RWPE2 (cell line): ENCODE data around the gene FBXL12.
A peak's percentile ranks its signal among the peaks of the same experiment; 100 is the strongest.

Experiments
- ATAC-seq: fragments of 200-7000 bp; cut with Tn5 transposase; 3 replicates; pipeline ENCODE4 v1.9.1; 2021; ENCODE audit warnings: low read depth
- DNase-seq: peaks from one replicate; pipeline ENCODE4 v3.0.0-alpha.2; 2020; ENCODE audit warnings: low spot score
- H3K27ac ChIP-seq: fragments of 450-650 bp; 2 replicates; pipeline ENCODE4 v1.5.1; 2017; ENCODE audit warnings: mild to moderate bottlenecking; ENCODE audit not compliant: poor library complexity, severe bottlenecking
- H3K27me3 ChIP-seq: fragments of 250-450 bp; sonication (Bioruptor Pico); 2 replicates; pipeline ENCODE4 v1.5.1; 2021; ENCODE audit warnings: mild to moderate bottlenecking, moderate library complexity; ENCODE audit not compliant: insufficient read depth, poor library complexity, severe bottlenecking
- H3K36me3 ChIP-seq: fragments of 250-450 bp; sonication (Bioruptor Pico); 2 replicates; pipeline ENCODE4 v1.5.1; 2020; ENCODE audit warnings: low read depth, mild to moderate bottlenecking, moderate library complexity
- H3K4me1 ChIP-seq: fragments of 250-450 bp; sonication (Bioruptor Pico); 2 replicates; pipeline ENCODE4 v1.5.1; 2021; ENCODE audit warnings: mild to moderate bottlenecking, moderate library complexity; ENCODE audit not compliant: insufficient read depth, poor library complexity, severe bottlenecking
- H3K4me3 ChIP-seq: fragments of 250-450 bp; sonication (Bioruptor Pico); 2 replicates; pipeline ENCODE4 v1.5.1; 2021; ENCODE audit warnings: mild to moderate bottlenecking, moderate library complexity; ENCODE audit not compliant: severe bottlenecking
- H3K9me3 ChIP-seq: fragments of 250-450 bp; sonication (Bioruptor Pico); 2 replicates; pipeline ENCODE4 v1.5.1; 2021; ENCODE audit warnings: mild to moderate bottlenecking, moderate library complexity; ENCODE audit not compliant: severe bottlenecking
- CTCF ChIP-seq: fragments of 450-650 bp; IDR thresholded peaks from one replicate; pipeline ENCODE4 v1.5.1; 2017; ENCODE audit warnings: mild to moderate bottlenecking, moderate library complexity; ENCODE audit not compliant: poor library complexity, severe bottlenecking

FBXL12 gene

GRCh38 chr19:9768175-9769112 is 50.4 kb downstream of the FBXL12 start, which contains the start of gene ZNF846:
ZNF846 (minus strand) TSS chr19:9768738; CDS start chr19:9764950, 3,788 bp downstream.
- Histone ChIP-seq H3K27ac (peak within 1 kb of the TSS; percentile 67), H3K27me3 (no peaks in the 10 kb centered on the region), H3K36me3 (no peaks in the 10 kb centered on the region), H3K4me3 (peak within 1 kb of the TSS; percentile 69), H3K9me3 (no peaks in the 10 kb centered on the region), H3K4me1 (no peaks in the 10 kb centered on the region)
- ATAC-seq: peak; percentile 99
- peak; percentile 94 for DNase-seq
- TF ChIP-seq CTCF: no peak
